Caco-2 (cell line): Measurements from ENCODE around the gene PCTP. TPM values are rescaled to one million over a fixed set of nuclear protein-coding genes. Genes with fewer than 3 reads are reported as not detected.

ENCODE experiments used
- BruUV-seq: library from RNA; stranded (reverse); fragments of 400-500 nt; replicated peaks from 2 replicates; lab custom pipeline; 2021; lab: Mats Ljungman, UMichigan
- CTCF ChIA-PET: fragments of 300-600 bp; sonication (Branson Sonifier 250); formaldehyde crosslinking; loops from one replicate; lab custom pipeline; 2022; ENCODE audit warnings: antibody characterized with exemption; lab: Charles Lee
- POLR2A ChIA-PET: fragments of 300-600 bp; sonication (Branson Sonifier 250); formaldehyde crosslinking; loops from one replicate; lab custom pipeline; 2022; ENCODE audit warnings: antibody characterized with exemption; lab: Charles Lee
- DNase-seq, 2 experiments: peaks; one replicate each; pipeline versions ENCODE4 v3.0.0 to v3.0.0-alpha.2; 2020 to 2022
- H3K27me3 ChIP-seq: replicated peaks from 2 replicates; pipeline ENCODE4 v1.6.0; 2011; ENCODE audit warnings: low read length; ENCODE audit not compliant: control insufficient read depth, insufficient read depth
- H3K36me3 ChIP-seq: 2 replicates; pipeline ENCODE4 v1.5.1; 2011; ENCODE audit warnings: low read length; ENCODE audit not compliant: control insufficient read depth, insufficient read depth
- H3K4me1 ChIP-seq: fragments of 250-450 bp; sonication (Bioruptor Pico); 2 replicates; pipeline ENCODE4 v1.5.1; 2020; ENCODE audit warnings: mild to moderate bottlenecking
- H3K4me3 ChIP-seq: 2 replicates; pipeline ENCODE4 v1.5.1; 2011; ENCODE audit warnings: low read depth, mild to moderate bottlenecking, control low read depth, low read length
- H3K9me3 ChIP-seq: fragments of 250-450 bp; sonication (Bioruptor Pico); 2 replicates; pipeline ENCODE4 v1.5.1; 2020; ENCODE audit warnings: mild to moderate bottlenecking, moderate library complexity
- H3K27ac Mint-ChIP-seq: one replicate; pipeline ENCODE4 v1.8.0; 2022; ENCODE audit warnings: mixed read lengths; ENCODE audit not compliant: unreplicated experiment
- H3K27me3 Mint-ChIP-seq: one replicate; pipeline ENCODE4 v1.8.0; 2022; ENCODE audit warnings: mixed read lengths; ENCODE audit not compliant: insufficient read depth, unreplicated experiment
- H3K36me3 Mint-ChIP-seq: one replicate; pipeline ENCODE4 v1.8.0; 2022; ENCODE audit warnings: mild to moderate bottlenecking, mixed read lengths; ENCODE audit not compliant: insufficient read depth, unreplicated experiment
- H3K4me1 Mint-ChIP-seq: one replicate; pipeline ENCODE4 v1.8.0; 2022; ENCODE audit warnings: low read depth, mixed read lengths; ENCODE audit not compliant: unreplicated experiment
- H3K4me3 Mint-ChIP-seq: one replicate; pipeline ENCODE4 v1.8.0; 2022; ENCODE audit warnings: mild to moderate bottlenecking, moderate library complexity, mixed read lengths; ENCODE audit not compliant: unreplicated experiment
- H3K9me3 Mint-ChIP-seq: one replicate; pipeline ENCODE4 v1.8.0; 2022; ENCODE audit warnings: mixed read lengths; ENCODE audit not compliant: unreplicated experiment
- CTCF ChIP-seq, 2 experiments: fragments of 200-600 bp in 1 of 2; IDR thresholded peaks; 1 replicate in 1 of 2; 2 replicates in 1 of 2; pipeline versions ENCODE4 v1.5.1 to v1.8.0; 2011 to 2022; ENCODE audit warnings: antibody characterized with exemption in 1 of 2, control low read depth in 1 of 2, inconsistent platforms in 1 of 2, low read depth in 1 of 2, low read length in 1 of 2, mild to moderate bottlenecking in 1 of 2, moderate library complexity in 1 of 2; ENCODE audit not compliant: insufficient read depth in 1 of 2, severe bottlenecking in 1 of 2, unreplicated experiment in 1 of 2
- intact Hi-C: fragments of 100-400 bp; cut with micrococcal nuclease; formaldehyde crosslinking; loops from one replicate; pipeline ENCODE4 v1.10.0; 2022; ENCODE audit not compliant: unreplicated experiment
- total RNA-seq: library from RNA; stranded (reverse); gene quantifications from 2 replicates; pipeline ENCODE4 v1.2.3, GENCODE V29; 2022

The PCTP gene
- total RNA-seq, 1 experiment from 2014 or later: 16.7 TPM

DNA sequence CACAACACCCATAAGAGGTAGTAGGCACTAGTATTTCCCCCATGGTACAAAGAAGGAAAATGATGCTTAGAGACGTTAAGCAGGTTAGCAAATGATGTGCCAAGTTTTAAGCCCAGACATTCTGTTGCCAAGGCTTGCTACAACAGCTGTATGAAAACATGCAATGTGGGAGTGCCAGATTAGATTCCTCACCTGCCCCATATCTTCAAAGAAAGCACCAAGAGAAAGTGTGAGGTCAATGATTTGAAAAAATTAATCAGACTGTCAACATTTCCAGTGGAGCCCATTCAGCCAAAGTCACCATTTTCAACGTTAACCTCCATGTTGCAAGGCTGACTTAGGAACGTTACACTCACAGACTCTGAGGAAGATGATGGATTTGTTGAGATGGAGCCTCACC is 61.5 kb downstream of the PCTP start:
- Histone ChIP-seq H3K4me1 (no peaks in the 10 kb centered on the region), H3K27me3 (no peaks in the 10 kb centered on the region), H3K36me3 (no peaks in the 10 kb centered on the region), H3K9me3 (no peaks in the 10 kb centered on the region), H3K4me3 (no peak overlapping the region)
- DNase-seq: no peak
- POLR2A ChIA-PET: no interaction called here
- Mint-ChIP-seq H3K4me1 (no peaks in the 10 kb centered on the region), H3K36me3 (no peaks in the 10 kb centered on the region), H3K27ac (no peak overlapping the region), H3K4me3 (no peak overlapping the region), H3K27me3 (peaks cover 7% of the 10 kb centered on the region), H3K9me3 (no peaks in the 10 kb centered on the region)
- intact Hi-C loops: no loop called here
- no peak for TF ChIP-seq CTCF (IDR thresholded peaks at IDR 0.05; ENCODE audit: insufficient read depth in 1 of 2, low read depth in 1 of 2, low read length in 1 of 2, severe bottlenecking in 1 of 2, unreplicated experiment in 1 of 2)
- CTCF ChIA-PET: no interaction called here
- no TSS peak for BruUV-seq

DNA sequence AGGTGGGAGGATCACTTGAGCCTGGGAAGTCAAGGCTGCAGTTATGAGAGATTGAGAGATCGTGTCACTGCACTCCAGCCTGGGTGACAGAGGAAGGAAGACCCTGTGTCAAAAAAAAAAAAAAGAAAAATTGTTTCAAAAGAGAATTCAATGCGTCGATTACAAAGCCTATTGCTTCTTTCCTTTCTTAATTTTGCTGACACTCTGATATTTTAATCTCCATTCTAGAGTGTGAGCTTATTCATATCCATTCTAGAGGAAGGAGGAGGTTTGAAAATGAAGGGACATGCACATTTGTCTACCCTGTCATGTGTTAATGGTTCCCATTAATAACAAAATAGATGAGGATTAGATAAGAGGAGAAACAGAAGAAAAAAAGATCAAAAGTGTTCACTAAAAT is 63.1 kb downstream of the PCTP start:
- no peaks in the 10 kb centered on the region for H3K9me3 ChIP-seq
- no peaks in the 10 kb centered on the region for H3K4me1 ChIP-seq
- intact Hi-C loops: no loop called here
- TF ChIP-seq CTCF (IDR thresholded peaks at IDR 0.05; ENCODE audit: insufficient read depth in 1 of 2, low read depth in 1 of 2, low read length in 1 of 2, severe bottlenecking in 1 of 2, unreplicated experiment in 1 of 2): no peak
- peaks cover 19% of the 10 kb centered on the region for H3K27me3 Mint-ChIP-seq
- H3K27ac Mint-ChIP-seq: no peak overlapping the region
- DNase-seq: no peak
- H3K4me3 ChIP-seq: no peak overlapping the region
- H3K36me3 ChIP-seq: no peaks in the 10 kb centered on the region
- H3K9me3 Mint-ChIP-seq: no peaks in the 10 kb centered on the region
- ChIA-PET CTCF (no interaction called here), POLR2A (no interaction called here)
- peaks cover 2% of the 10 kb centered on the region; the same call in 1 of the 2 replicates for H3K27me3 ChIP-seq
- BruUV-seq: no TSS peak
- no peaks in the 10 kb centered on the region for H3K36me3 Mint-ChIP-seq
- no peaks in the 10 kb centered on the region for H3K4me1 Mint-ChIP-seq
- H3K4me3 Mint-ChIP-seq: no peak overlapping the region

DNA sequence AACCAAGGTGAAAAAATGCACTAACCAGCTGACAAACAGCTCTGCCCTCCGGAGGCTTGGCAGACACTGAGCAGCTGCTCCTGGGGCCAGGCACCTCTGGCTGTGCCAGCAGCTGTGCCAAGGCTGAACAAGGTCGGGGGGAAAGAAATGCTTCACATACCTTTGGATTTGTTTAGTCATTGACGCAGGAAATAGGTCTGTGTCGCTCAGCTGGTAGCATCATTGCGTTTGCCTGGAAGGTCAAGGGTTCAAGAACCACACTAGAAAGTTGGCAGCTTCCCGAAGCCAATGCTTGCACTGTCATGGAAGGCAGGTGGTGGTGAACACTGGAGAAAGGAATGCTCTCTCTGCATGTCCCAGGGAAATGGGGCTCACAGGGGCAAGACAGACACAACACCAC is 63.5 kb downstream of the PCTP start:
- H3K27ac Mint-ChIP-seq: no peak overlapping the region
- H3K4me3 ChIP-seq: no peak overlapping the region
- intact Hi-C loops: no loop called here
- CTCF ChIA-PET: no interaction called here
- POLR2A ChIA-PET: no interaction called here
- no peak for DNase-seq
- no TSS peak for BruUV-seq
- H3K27me3 Mint-ChIP-seq: peaks cover 19% of the 10 kb centered on the region
- no peaks in the 10 kb centered on the region for H3K36me3 Mint-ChIP-seq
- TF ChIP-seq CTCF (IDR thresholded peaks at IDR 0.05; ENCODE audit: insufficient read depth in 1 of 2, low read depth in 1 of 2, low read length in 1 of 2, severe bottlenecking in 1 of 2, unreplicated experiment in 1 of 2): no peak
- peaks cover 2% of the 10 kb centered on the region; the same call in 1 of the 2 replicates for H3K27me3 ChIP-seq
- no peak overlapping the region for H3K4me3 Mint-ChIP-seq
- no peaks in the 10 kb centered on the region for H3K36me3 ChIP-seq
- H3K9me3 Mint-ChIP-seq: no peaks in the 10 kb centered on the region
- H3K4me1 ChIP-seq: no peaks in the 10 kb centered on the region
- H3K4me1 Mint-ChIP-seq: no peaks in the 10 kb centered on the region
- no peaks in the 10 kb centered on the region for H3K9me3 ChIP-seq
